Measurements from ENCODE around the gene SLC22A23.

- TF ChIP-seq CTCF (IDR thresholded peaks at IDR 0.05) (no peak), POLR2AphosphoS5 (IDR thresholded peaks at IDR 0.05) (no peak)
Measured at GRCh38 chr6:3289664-3290055, 167.2 kb downstream of the SLC22A23 start.

All from stomach (tissue), 4 donors.